ENCODE results near the gene USO1.
"Not testable (repeated sequence)": the region's sequence is repeated elsewhere in the genome, so short reads cannot be mapped to it uniquely, and the experiment has no call there.

Gene USO1

DNA sequence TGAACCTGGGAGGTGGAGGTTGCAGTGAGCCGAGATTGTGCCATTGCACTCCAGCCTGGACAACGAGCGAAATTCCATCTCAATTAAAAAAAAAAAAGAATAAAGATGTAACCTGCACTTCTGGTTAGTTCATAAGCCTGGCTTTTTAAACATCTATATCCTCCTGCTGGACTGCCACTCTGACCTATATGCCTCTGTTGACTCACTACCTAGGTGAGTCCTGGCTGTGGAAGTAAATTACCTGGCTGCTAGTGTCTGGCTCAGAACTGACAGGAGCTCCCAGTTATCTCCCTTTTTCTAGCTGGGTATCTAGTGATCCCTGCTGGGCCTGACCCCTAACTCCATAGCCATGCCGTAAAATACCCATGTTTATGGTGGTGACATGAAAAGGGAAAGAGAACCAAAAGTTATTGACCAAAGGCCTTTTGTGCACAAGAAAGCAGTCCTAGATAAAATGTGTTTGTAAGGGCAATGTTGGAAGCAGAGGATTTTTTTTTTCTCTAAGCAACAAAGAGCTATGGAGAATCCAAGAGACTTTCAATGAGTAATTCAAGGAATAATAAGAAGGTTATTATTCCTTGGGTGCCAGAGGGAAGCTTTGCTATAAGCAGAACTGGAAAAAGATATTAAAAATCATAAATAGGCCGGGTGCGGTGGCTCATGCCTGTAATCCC is 40.8 kb upstream of the USO1 start:
- H2BK120ac ChIP-seq (ENCODE audit: low read depth, low read length) = no peak overlapping the region
- no peak overlapping the region for H3K56ac ChIP-seq (ENCODE audit: low read length)
- H3K79me2 ChIP-seq (ENCODE audit: control insufficient read depth, insufficient read depth, low read length) = no peaks in the 10 kb centered on the region
- no peak overlapping the region for H3K9ac ChIP-seq (ENCODE audit: low read length)
- no peak overlapping the region for H2BK15ac ChIP-seq (replicated peaks; ENCODE audit: low read depth)
- H4K8ac ChIP-seq (ENCODE audit: low read depth, low read length) = no peak overlapping the region
- H3K4ac ChIP-seq (ENCODE audit: low read depth, low read length) = no peak overlapping the region
- no peak overlapping the region for H4K5ac ChIP-seq (ENCODE audit: low read length)
- no peak overlapping the region for H3K4me2 ChIP-seq (ENCODE audit: low read length)
- no peak overlapping the region for H3K4me3 ChIP-seq (ENCODE audit: low read length)
- no peak overlapping the region for H3K18ac ChIP-seq (ENCODE audit: low read length)
- no peak overlapping the region for H3K27ac ChIP-seq (ENCODE audit: low read depth, low read length)
- WGBS (ENCODE audit: extremely low coverage, insufficient coverage, low lambda C conversion rate) = no CpG with 5 or more reads among the region's 6 CpGs
- no peaks in the 10 kb centered on the region for H3K27me3 ChIP-seq (ENCODE audit: insufficient read depth, low read length, poor library complexity)
- H3K4me1 ChIP-seq (ENCODE audit: control insufficient read depth, low read depth, low read length) = no peaks in the 10 kb centered on the region
- no peak for DNase-seq
- H2AK5ac ChIP-seq (ENCODE audit: low read length) = no peak overlapping the region
- H3K36me3 ChIP-seq (ENCODE audit: control insufficient read depth, insufficient read depth, low read length) = no peaks in the 10 kb centered on the region
- H2BK5ac ChIP-seq (ENCODE audit: low read length) = no peak overlapping the region
- no peaks in the 10 kb centered on the region for H3K79me1 ChIP-seq (ENCODE audit: low read length)
- H3K23ac ChIP-seq (ENCODE audit: low read length) = no peak overlapping the region

DNA sequence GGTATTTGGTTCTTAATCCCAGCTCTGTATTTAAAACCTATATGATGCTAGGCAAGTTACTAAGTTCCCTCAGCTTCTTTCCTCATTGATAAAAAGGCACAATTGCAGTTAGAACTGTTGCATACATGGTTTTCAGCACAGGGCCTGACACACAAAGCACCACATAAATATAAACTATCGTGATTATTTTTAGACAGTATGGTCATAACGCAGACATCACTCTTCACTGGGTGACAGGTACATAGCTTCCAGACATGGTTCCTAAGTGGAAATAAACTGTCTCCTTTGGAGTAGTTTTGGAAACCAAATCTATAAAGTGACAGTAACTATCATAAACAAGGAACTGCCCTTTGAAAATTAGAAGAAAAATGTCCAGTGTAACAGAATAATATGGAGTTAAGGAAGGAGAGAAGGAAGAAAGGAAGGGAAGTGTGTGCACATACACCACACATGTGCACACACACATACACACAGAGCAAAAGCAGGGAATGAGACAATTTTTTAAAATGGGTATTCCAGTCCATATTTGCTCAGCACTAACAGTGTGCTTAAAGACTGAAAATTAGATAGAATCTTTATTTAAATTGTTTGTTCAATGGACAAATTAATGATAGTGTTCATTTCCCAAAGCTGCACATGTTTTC is 38.7 kb upstream of the USO1 start:
- no peak overlapping the region for H3K27ac ChIP-seq (ENCODE audit: low read depth, low read length)
- no peaks in the 10 kb centered on the region for H3K36me3 ChIP-seq (ENCODE audit: control insufficient read depth, insufficient read depth, low read length)
- no peak overlapping the region for H4K5ac ChIP-seq (ENCODE audit: low read length)
- no peak overlapping the region for H3K4me2 ChIP-seq (ENCODE audit: low read length)
- no peak overlapping the region for H3K9ac ChIP-seq (ENCODE audit: low read length)
- no peaks in the 10 kb centered on the region for H3K4me1 ChIP-seq (ENCODE audit: control insufficient read depth, low read depth, low read length)
- H3K4ac ChIP-seq (ENCODE audit: low read depth, low read length) = no peak overlapping the region
- H2BK15ac ChIP-seq (replicated peaks; ENCODE audit: low read depth) = no peak overlapping the region
- H3K79me2 ChIP-seq (ENCODE audit: control insufficient read depth, insufficient read depth, low read length) = no peaks in the 10 kb centered on the region
- DNase-seq = no peak
- H4K8ac ChIP-seq (ENCODE audit: low read depth, low read length) = no peak overlapping the region
- H2AK5ac ChIP-seq (ENCODE audit: low read length) = no peak overlapping the region
- no peak overlapping the region for H2BK5ac ChIP-seq (ENCODE audit: low read length)
- H3K56ac ChIP-seq (ENCODE audit: low read length) = no peak overlapping the region
- no peak overlapping the region for H3K18ac ChIP-seq (ENCODE audit: low read length)
- no peak overlapping the region for H3K23ac ChIP-seq (ENCODE audit: low read length)
- H3K79me1 ChIP-seq (ENCODE audit: low read length) = no peaks in the 10 kb centered on the region
- no CpG with 5 or more reads among the region's 2 CpGs for WGBS (ENCODE audit: extremely low coverage, insufficient coverage, low lambda C conversion rate)
- H3K27me3 ChIP-seq (ENCODE audit: insufficient read depth, low read length, poor library complexity) = no peaks in the 10 kb centered on the region
- no peak overlapping the region for H2BK120ac ChIP-seq (ENCODE audit: low read depth, low read length)
- no peak overlapping the region for H3K4me3 ChIP-seq (ENCODE audit: low read length)

DNA sequence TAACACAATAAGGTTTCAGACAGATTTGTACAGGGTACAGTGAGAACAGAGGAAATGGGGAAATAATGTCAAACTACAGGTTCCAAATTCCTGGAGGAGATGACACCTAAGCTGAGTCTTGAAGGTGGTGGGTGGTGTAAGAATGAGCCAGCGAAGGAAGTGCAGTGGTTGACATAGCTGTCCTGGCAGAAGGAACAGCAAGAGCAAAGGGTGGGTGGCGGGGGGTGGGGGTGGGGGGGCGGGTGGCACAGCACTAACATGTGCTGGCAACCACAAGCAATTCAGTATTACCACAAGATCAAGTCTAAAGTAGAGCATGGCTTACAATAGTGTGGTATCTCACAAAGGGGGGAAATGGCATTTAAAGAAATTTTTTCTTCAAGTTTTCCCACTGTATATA is 38.0 kb upstream of the USO1 start:
- no peak overlapping the region for H2BK120ac ChIP-seq (ENCODE audit: low read depth, low read length)
- no peak overlapping the region for H3K4me3 ChIP-seq (ENCODE audit: low read length)
- no peak overlapping the region for H3K4ac ChIP-seq (ENCODE audit: low read depth, low read length)
- no peak overlapping the region for H2BK15ac ChIP-seq (replicated peaks; ENCODE audit: low read depth)
- H3K4me1 ChIP-seq (ENCODE audit: control insufficient read depth, low read depth, low read length) = no peaks in the 10 kb centered on the region
- H3K9ac ChIP-seq (ENCODE audit: low read length) = no peak overlapping the region
- H3K23ac ChIP-seq (ENCODE audit: low read length) = no peak overlapping the region
- no peaks in the 10 kb centered on the region for H3K79me1 ChIP-seq (ENCODE audit: low read length)
- no peaks in the 10 kb centered on the region for H3K36me3 ChIP-seq (ENCODE audit: control insufficient read depth, insufficient read depth, low read length)
- H3K4me2 ChIP-seq (ENCODE audit: low read length) = no peak overlapping the region
- H2AK5ac ChIP-seq (ENCODE audit: low read length) = no peak overlapping the region
- H3K18ac ChIP-seq (ENCODE audit: low read length) = no peak overlapping the region
- no peaks in the 10 kb centered on the region for H3K27me3 ChIP-seq (ENCODE audit: insufficient read depth, low read length, poor library complexity)
- H3K79me2 ChIP-seq (ENCODE audit: control insufficient read depth, insufficient read depth, low read length) = no peaks in the 10 kb centered on the region
- no CpG with 5 or more reads among the region's 3 CpGs for WGBS (ENCODE audit: extremely low coverage, insufficient coverage, low lambda C conversion rate)
- no peak overlapping the region for H4K8ac ChIP-seq (ENCODE audit: low read depth, low read length)
- H3K27ac ChIP-seq (ENCODE audit: low read depth, low read length) = no peak overlapping the region
- no peak overlapping the region for H3K56ac ChIP-seq (ENCODE audit: low read length)
- H2BK5ac ChIP-seq (ENCODE audit: low read length) = no peak overlapping the region
- no peak overlapping the region for H4K5ac ChIP-seq (ENCODE audit: low read length)
- DNase-seq = no peak

DNA sequence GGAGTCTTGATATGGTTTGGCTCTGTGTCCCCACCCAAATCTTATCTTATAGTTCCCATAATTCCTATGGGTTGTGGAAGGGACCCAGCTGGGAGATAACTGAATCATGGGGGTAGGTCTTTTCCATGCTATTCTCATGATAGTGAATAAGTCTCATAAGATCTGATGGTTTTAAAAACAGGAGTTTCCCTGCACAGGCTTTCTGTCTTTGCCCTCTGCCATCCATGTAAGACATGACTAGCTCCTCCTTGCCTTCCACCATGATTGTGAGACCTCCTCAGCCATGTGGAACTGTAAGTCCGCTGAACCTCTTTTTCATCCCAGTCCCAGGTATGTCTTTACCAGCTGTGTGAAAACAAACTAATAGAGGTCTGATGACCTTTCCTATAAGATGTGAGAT is 37.3 kb upstream of the USO1 start:
- not testable (repeated sequence) for H2BK120ac ChIP-seq (ENCODE audit: low read depth, low read length); H2BK15ac ChIP-seq (replicated peaks; ENCODE audit: low read depth); H3K9ac ChIP-seq (ENCODE audit: low read length); H3K4me1 ChIP-seq (ENCODE audit: control insufficient read depth, low read depth, low read length); H2BK5ac ChIP-seq (ENCODE audit: low read length); H3K4me3 ChIP-seq (ENCODE audit: low read length); H3K4me2 ChIP-seq (ENCODE audit: low read length); H3K18ac ChIP-seq (ENCODE audit: low read length); H3K23ac ChIP-seq (ENCODE audit: low read length); DNase-seq; H3K79me1 ChIP-seq (ENCODE audit: low read length); H4K5ac ChIP-seq (ENCODE audit: low read length); H3K79me2 ChIP-seq (ENCODE audit: control insufficient read depth, insufficient read depth, low read length); H3K56ac ChIP-seq (ENCODE audit: low read length); H4K8ac ChIP-seq (ENCODE audit: low read depth, low read length); H3K4ac ChIP-seq (ENCODE audit: low read depth, low read length); H2AK5ac ChIP-seq (ENCODE audit: low read length); H3K36me3 ChIP-seq (ENCODE audit: control insufficient read depth, insufficient read depth, low read length); H3K27me3 ChIP-seq (ENCODE audit: insufficient read depth, low read length, poor library complexity); H3K27ac ChIP-seq (ENCODE audit: low read depth, low read length)
- no CpG with 5 or more reads among the region's 1 CpG for WGBS (ENCODE audit: extremely low coverage, insufficient coverage, low lambda C conversion rate)

DNA sequence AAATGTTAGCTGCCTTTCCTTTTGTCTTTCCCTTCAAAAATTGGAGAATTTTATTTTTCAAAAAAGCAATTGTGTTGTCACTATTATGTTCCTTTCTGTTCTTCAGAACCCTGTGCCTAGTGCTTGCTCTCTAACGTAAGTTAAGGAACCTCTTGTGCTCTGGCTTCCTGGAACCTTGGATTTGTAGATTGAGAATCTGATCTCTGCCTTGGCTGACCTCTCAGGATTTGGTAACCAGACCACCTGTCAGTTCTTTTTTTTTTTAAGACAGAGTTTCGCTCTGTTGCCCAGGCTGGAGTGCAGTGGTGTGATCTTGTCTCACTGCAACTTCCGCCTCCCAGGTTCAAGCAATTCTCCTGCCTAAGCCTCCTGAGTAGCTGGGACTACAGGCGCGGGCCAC is 32.3 kb upstream of the USO1 start:
- H2BK15ac ChIP-seq (replicated peaks; ENCODE audit: low read depth); H3K23ac ChIP-seq (ENCODE audit: low read length); H3K36me3 ChIP-seq (ENCODE audit: control insufficient read depth, insufficient read depth, low read length); H3K27ac ChIP-seq (ENCODE audit: low read depth, low read length); H3K56ac ChIP-seq (ENCODE audit: low read length); DNase-seq; H3K79me1 ChIP-seq (ENCODE audit: low read length); H2BK5ac ChIP-seq (ENCODE audit: low read length); H3K4me2 ChIP-seq (ENCODE audit: low read length); H3K27me3 ChIP-seq (ENCODE audit: insufficient read depth, low read length, poor library complexity); H3K4me3 ChIP-seq (ENCODE audit: low read length); H3K9ac ChIP-seq (ENCODE audit: low read length); H4K5ac ChIP-seq (ENCODE audit: low read length); H2BK120ac ChIP-seq (ENCODE audit: low read depth, low read length); H3K79me2 ChIP-seq (ENCODE audit: control insufficient read depth, insufficient read depth, low read length); H3K4me1 ChIP-seq (ENCODE audit: control insufficient read depth, low read depth, low read length); H2AK5ac ChIP-seq (ENCODE audit: low read length); H3K4ac ChIP-seq (ENCODE audit: low read depth, low read length); H3K18ac ChIP-seq (ENCODE audit: low read length); H4K8ac ChIP-seq (ENCODE audit: low read depth, low read length): not testable (repeated sequence)
- no CpG with 5 or more reads among the region's 5 CpGs for WGBS (ENCODE audit: extremely low coverage, insufficient coverage, low lambda C conversion rate)

DNA sequence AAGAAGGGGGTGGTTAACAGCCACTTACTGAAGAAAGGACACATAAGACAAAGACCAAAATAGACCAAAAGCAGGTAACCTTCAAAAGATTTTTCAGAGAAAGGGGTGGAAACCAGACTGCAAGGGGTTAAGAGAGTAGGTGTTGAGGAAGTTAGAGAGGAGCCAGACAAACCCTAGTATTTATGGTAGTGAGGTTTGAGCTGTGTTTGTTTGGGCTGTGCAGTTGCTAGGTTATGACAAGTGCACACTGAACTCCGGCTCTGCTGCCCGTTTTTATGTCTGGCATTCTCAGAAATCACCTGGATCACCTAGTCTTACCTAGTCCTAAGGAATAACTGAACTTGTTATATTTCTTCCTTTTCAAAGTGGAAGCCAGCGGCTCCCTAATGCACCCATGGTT is 28.3 kb upstream of the USO1 start:
- Histone ChIP-seq H3K4me2 (ENCODE audit: low read length) (no peak overlapping the region), H4K5ac (ENCODE audit: low read length) (no peak overlapping the region), H3K27me3 (ENCODE audit: insufficient read depth, low read length, poor library complexity) (no peaks in the 10 kb centered on the region), H4K8ac (ENCODE audit: low read depth, low read length) (no peak overlapping the region), H3K18ac (ENCODE audit: low read length) (no peak overlapping the region), H2BK120ac (ENCODE audit: low read depth, low read length) (no peak overlapping the region), H3K36me3 (ENCODE audit: control insufficient read depth, insufficient read depth, low read length) (no peaks in the 10 kb centered on the region), H3K9ac (ENCODE audit: low read length) (no peak overlapping the region), H3K56ac (ENCODE audit: low read length) (no peak overlapping the region), H3K27ac (ENCODE audit: low read depth, low read length) (no peak overlapping the region), H2AK5ac (ENCODE audit: low read length) (no peak overlapping the region), H3K4me1 (ENCODE audit: control insufficient read depth, low read depth, low read length) (no peaks in the 10 kb centered on the region), H3K23ac (ENCODE audit: low read length) (no peak overlapping the region), H3K79me2 (ENCODE audit: control insufficient read depth, insufficient read depth, low read length) (no peaks in the 10 kb centered on the region), H3K4me3 (ENCODE audit: low read length) (no peak overlapping the region), H3K79me1 (ENCODE audit: low read length) (peaks cover 4% of the 10 kb centered on the region), H2BK15ac (replicated peaks; ENCODE audit: low read depth) (no peak overlapping the region), H3K4ac (ENCODE audit: low read depth, low read length) (no peak overlapping the region), H2BK5ac (ENCODE audit: low read length) (no peak overlapping the region)
- no peak for DNase-seq
- WGBS (ENCODE audit: extremely low coverage, insufficient coverage, low lambda C conversion rate) = no CpG with 5 or more reads among the region's 3 CpGs
